ENCODE results near the gene POLD4. TPM values are rescaled to one million over a fixed set of nuclear protein-coding genes. Genes with fewer than 3 reads are reported as not detected.

POLD4 gene
- total and polyA plus RNA-seq, 2 donors (not counting 3 experiments of a cell fraction or from before 2014, with no cell fraction given): 50.1 to 204 TPM

GRCh38 chr11:67308031-67308866, 45.1 kb downstream of the POLD4 start:
- Histone ChIP-seq H3K4me3 (replicated peaks in 1 of 3; ENCODE audit: insufficient read depth in 1 of 3, low read depth in 1 of 3, low read length in 3 of 3) (no peak overlapping the region), H3K9ac (replicated peaks; ENCODE audit: extremely low read depth, insufficient read depth, low read length) (no peak overlapping the region), H3K4me2 (ENCODE audit: insufficient read depth, low read length) (no peak overlapping the region), H3K4me1 (ENCODE audit: control insufficient read depth, extremely low read depth, insufficient read depth, low read length) (peaks cover 3% of the 10 kb centered on the region), H4K20me1 (replicated peaks; ENCODE audit: control insufficient read depth, extremely low read depth, insufficient read depth, low read length) (no peaks in the 10 kb centered on the region), H2AFZ (ENCODE audit: low read depth, low read length) (no peak overlapping the region), H3K36me3 (ENCODE audit: control insufficient read depth in 2 of 2, extremely low read depth in 1 of 2, insufficient read depth in 2 of 2, low read length in 2 of 2) (peaks cover 0 to 2% of the 10 kb centered on the region in 2 experiments), H3K27ac (ENCODE audit: insufficient read depth, low read depth, low read length) (no peak overlapping the region), H3K9me1 (replicated peaks; ENCODE audit: control insufficient read depth, extremely low read depth, insufficient read depth, low read length) (no peaks in the 10 kb centered on the region), H3K27me3 (ENCODE audit: control insufficient read depth in 2 of 2, insufficient read depth in 2 of 2, low read length in 2 of 2) (no peaks in the 10 kb centered on the region), H3K9me3 (replicated peaks; ENCODE audit: control insufficient read depth, insufficient read depth, low read length) (no peaks in the 10 kb centered on the region), H3K79me2 (ENCODE audit: control insufficient read depth, insufficient read depth, low read length) (no peaks in the 10 kb centered on the region)
- dilution Hi-C loops (cut with MboI; ENCODE audit: extremely low pct_ligation_motif_present, low sequenced_read_pairs): no loop called here
- DNase-seq (ENCODE audit: low read depth, low spot score): no peak
- intact Hi-C loops (cut with micrococcal nuclease): no loop called here
- no TSS peak for BruUV-seq (replicated peaks)
- no peak for TF ChIP-seq GATA2 (IDR thresholded peaks at IDR 0.05; ENCODE audit: insufficient read depth, insufficient read length, low read depth, low read length)
- no peak for TF ChIP-seq MAX (IDR thresholded peaks at IDR 0.05; ENCODE audit: insufficient read depth, insufficient read length)
- no peak for TF ChIP-seq POLR2AphosphoS5 (IDR thresholded peaks at IDR 0.05; ENCODE audit: insufficient read depth, low read depth, low read length)
- no peak for FAIRE-seq
- POLR2A ChIA-PET: no interaction called here
- CTCF ChIA-PET: interaction anchor here (0.6 to 3.5 kb wide), 7 partner anchors 9 to 75 kb away, joined by 3 to 11 read pairs (median 4); partner anchors contain the start of gene ANKRD13D

- intact Hi-C loops (cut with micrococcal nuclease) (no loop called here), dilution Hi-C loops (cut with MboI; ENCODE audit: extremely low pct_ligation_motif_present, low sequenced_read_pairs) (no loop called here)
- H3K4me2 ChIP-seq (ENCODE audit: insufficient read depth, low read length): no peak overlapping the region
- TF ChIP-seq POLR2A (IDR thresholded peaks at IDR 0.05; ENCODE audit: low read depth, low read length) (no peak), JUN (IDR thresholded peaks at IDR 0.05; ENCODE audit: borderline replicate concordance, insufficient read depth, insufficient read length, low read depth) (no peak), MAX (IDR thresholded peaks at IDR 0.05; ENCODE audit: insufficient read depth, insufficient read length) (no peak), CTCF (IDR thresholded peaks at IDR 0.05; ENCODE audit: extremely low read depth in 1 of 2, insufficient read depth in 1 of 2, low read depth in 1 of 2, low read length in 2 of 2) (no peak), GATA2 (IDR thresholded peaks at IDR 0.05; ENCODE audit: insufficient read depth, insufficient read length, low read depth, low read length) (no peak), MYC (IDR thresholded peaks at IDR 0.05; ENCODE audit: low read depth, low read length) (no peak), EZH2 (IDR thresholded peaks at IDR 0.05; ENCODE audit: borderline replicate concordance, low read depth, low read length, severe bottlenecking) (no peak), POLR2AphosphoS5 (IDR thresholded peaks at IDR 0.05; ENCODE audit: insufficient read depth, low read depth, low read length) (no peak), FOS (IDR thresholded peaks at IDR 0.05; ENCODE audit: borderline replicate concordance, insufficient read depth, low read length) (no peak)
- H2AFZ ChIP-seq (ENCODE audit: low read depth, low read length): no peak overlapping the region
- H4K20me1 ChIP-seq (replicated peaks; ENCODE audit: control insufficient read depth, extremely low read depth, insufficient read depth, low read length): no peaks in the 10 kb centered on the region
- H3K9me1 ChIP-seq (replicated peaks; ENCODE audit: control insufficient read depth, extremely low read depth, insufficient read depth, low read length): no peaks in the 10 kb centered on the region
- no peaks in the 10 kb centered on the region for H3K27me3 ChIP-seq (ENCODE audit: control insufficient read depth in 2 of 2, insufficient read depth in 2 of 2, low read length in 2 of 2)
- H3K27ac ChIP-seq (ENCODE audit: insufficient read depth, low read depth, low read length): no peak overlapping the region
- H3K9me3 ChIP-seq (replicated peaks; ENCODE audit: control insufficient read depth, insufficient read depth, low read length): no peaks in the 10 kb centered on the region
- peaks cover 3% of the 10 kb centered on the region for H3K4me1 ChIP-seq (ENCODE audit: control insufficient read depth, extremely low read depth, insufficient read depth, low read length)
- no peak for FAIRE-seq
- H3K79me2 ChIP-seq (ENCODE audit: control insufficient read depth, insufficient read depth, low read length): no peaks in the 10 kb centered on the region
- BruUV-seq (replicated peaks): no TSS peak
- peaks cover 0 to 2% of the 10 kb centered on the region in 2 experiments for H3K36me3 ChIP-seq (ENCODE audit: control insufficient read depth in 2 of 2, extremely low read depth in 1 of 2, insufficient read depth in 2 of 2, low read length in 2 of 2)
- no peak overlapping the region for H3K9ac ChIP-seq (replicated peaks; ENCODE audit: extremely low read depth, insufficient read depth, low read length)
- ChIA-PET CTCF (interaction anchor here (1.3 to 3.5 kb wide), 5 partner anchors 10 to 75 kb away, joined by 3 to 11 read pairs (median 4); partner anchors contain the start of gene ANKRD13D), POLR2A (no interaction called here)
- DNase-seq (ENCODE audit: low read depth, low spot score): no peak
- no peak overlapping the region for H3K4me3 ChIP-seq (replicated peaks in 1 of 3; ENCODE audit: insufficient read depth in 1 of 3, low read depth in 1 of 3, low read length in 3 of 3)
Measured at GRCh38 chr11:67307545-67308001, 45.8 kb downstream of the POLD4 start.
